Fibroblast of the aortic adventitia (primary cell): ENCODE data around the gene SAMD14. TPM values are rescaled to one million over a fixed set of nuclear protein-coding genes. Genes with fewer than 3 reads are reported as not detected.
A peak's percentile ranks its signal among the peaks of the same experiment; 100 is the strongest.

Experiments used
- DNase-seq: peaks from one replicate; pipeline ENCODE4 v3.0.0-alpha.2; 2010; ENCODE audit warnings: low read depth
- H3K4me3 ChIP-seq: 2 replicates; pipeline ENCODE4 v1.5.1; 2011; ENCODE audit warnings: low read depth, mild to moderate bottlenecking, control low read depth, low read length, moderate library complexity
- total RNA-seq: library from RNA; depleted of rRNA; stranded (reverse); fragments of >200 nt; gene quantifications from 2 replicates; pipeline ENCODE4 v1.2.3, GENCODE V29; 2012; ENCODE audit warnings: low replicate concordance
- TF ChIP-seq, protein P1 (sequence below): IDR thresholded peaks from 2 replicates; pipeline ENCODE4 v1.5.1; 2011; ENCODE audit warnings: mild to moderate bottlenecking, low read length, control low read depth, inconsistent platforms; ENCODE audit not compliant: insufficient read depth

The SAMD14 gene
- total RNA-seq, 1 donor: 1.6 TPM

DNA sequence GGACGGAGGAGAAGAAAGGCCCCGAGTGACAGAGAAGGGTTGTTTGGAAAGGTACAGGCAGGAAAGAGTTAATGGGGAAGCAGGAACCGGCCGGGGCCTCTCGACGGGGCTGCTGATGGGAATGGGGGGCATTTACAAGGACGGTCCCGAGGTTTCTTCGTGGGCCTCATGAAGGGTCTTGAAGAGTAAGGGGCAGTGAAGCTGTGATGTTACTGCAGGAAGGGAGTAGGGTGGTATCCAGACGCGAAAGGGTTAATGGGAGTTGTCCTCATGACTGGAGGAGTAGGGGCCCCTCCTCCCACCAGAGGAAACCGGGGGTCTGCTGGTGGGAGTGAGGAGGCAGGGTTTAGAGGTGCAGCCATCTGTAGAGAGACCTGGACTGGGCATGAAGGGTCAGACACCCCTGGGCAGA lies 34.3 kb downstream of the SAMD14 start:
- peak; percentile 22 for DNase-seq
- peak overlapping the region; percentile 78 for H3K4me3 ChIP-seq
- TF ChIP-seq, protein P1, sequence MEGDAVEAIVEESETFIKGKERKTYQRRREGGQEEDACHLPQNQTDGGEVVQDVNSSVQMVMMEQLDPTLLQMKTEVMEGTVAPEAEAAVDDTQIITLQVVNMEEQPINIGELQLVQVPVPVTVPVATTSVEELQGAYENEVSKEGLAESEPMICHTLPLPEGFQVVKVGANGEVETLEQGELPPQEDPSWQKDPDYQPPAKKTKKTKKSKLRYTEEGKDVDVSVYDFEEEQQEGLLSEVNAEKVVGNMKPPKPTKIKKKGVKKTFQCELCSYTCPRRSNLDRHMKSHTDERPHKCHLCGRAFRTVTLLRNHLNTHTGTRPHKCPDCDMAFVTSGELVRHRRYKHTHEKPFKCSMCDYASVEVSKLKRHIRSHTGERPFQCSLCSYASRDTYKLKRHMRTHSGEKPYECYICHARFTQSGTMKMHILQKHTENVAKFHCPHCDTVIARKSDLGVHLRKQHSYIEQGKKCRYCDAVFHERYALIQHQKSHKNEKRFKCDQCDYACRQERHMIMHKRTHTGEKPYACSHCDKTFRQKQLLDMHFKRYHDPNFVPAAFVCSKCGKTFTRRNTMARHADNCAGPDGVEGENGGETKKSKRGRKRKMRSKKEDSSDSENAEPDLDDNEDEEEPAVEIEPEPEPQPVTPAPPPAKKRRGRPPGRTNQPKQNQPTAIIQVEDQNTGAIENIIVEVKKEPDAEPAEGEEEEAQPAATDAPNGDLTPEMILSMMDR: no peak

DNA sequence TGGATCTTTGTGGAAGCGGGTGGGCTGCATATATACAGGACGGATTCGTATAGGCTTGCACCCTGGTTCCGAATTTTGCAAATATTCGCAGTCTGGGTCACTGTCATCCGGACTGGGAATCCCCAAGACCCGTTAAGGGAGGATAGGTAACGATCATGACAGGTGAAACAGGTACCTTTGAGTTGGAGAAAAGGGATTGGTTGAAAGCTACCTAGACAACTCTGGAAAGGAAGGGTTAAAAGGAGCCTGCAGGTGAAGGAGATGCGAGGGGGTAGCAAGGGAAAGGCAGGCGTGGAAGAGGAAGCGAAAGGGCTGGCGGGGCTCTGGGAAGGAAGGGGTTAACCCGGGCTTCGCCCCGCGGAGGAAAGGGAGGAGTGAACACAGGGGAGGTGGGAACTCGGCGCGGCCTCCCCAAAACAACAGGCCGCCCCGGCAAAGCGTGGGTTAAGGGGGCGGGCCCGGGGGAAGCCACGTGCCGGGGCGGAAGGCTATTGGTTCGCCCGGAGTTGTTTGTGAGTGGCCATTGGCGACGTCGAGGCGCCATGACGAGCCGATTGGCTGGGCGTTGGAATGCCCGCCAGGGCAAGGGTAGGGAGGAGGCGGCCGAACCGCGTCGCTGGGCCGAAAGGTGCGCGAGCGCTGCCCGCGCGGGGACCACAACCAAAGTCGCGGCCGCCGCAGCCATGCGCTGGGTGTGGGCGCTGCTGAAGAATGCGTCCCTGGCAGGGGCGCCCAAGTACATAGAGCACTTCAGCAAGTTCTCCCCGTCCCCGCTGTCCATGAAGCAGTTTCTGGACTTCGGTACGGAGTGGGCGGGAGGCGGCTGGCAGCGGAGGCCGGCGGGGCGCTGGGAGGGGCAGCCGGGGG lies 35.0 kb downstream of the SAMD14 start, which contains the start of gene PDK2:
Gene PDK2 (plus strand): TSS at position 599 of the 867 bp plus-strand sequence. CDS start 85 bp downstream, at position 684.
- TF ChIP-seq, protein P1: no peak
- DNase-seq: peak; percentile 94
- peak within 1 kb of the TSS; percentile 78 for H3K4me3 ChIP-seq

DNA sequence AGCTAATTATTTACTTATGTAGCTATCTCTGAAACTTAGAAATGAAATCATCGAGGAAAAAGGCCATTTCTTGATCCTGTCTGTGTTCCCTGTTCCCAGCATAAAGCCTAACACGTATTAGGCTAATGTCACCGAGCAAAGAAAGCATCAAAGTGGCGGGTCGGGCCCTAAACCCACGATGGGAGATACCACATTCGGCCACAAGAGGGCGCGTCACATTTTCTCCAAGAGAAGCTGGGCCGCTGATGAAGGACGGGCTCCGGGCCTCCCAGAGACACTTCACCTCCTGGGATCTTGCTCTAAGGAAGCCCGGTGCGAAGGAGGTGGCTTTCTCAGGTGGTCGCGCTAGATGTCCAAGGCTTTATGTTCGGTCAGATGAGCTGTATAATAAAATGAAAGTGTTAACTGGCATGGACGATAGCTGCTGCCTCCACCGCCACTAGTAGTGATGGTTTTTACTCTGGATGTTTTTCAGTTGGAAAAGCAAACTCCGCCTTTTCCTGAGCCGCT lies 35.7 kb downstream of the SAMD14 start:
- DNase-seq: peak; percentile 90
- TF ChIP-seq, protein P1: peak; percentile 70
- H3K4me3 ChIP-seq: peak overlapping the region; percentile 65

DNA sequence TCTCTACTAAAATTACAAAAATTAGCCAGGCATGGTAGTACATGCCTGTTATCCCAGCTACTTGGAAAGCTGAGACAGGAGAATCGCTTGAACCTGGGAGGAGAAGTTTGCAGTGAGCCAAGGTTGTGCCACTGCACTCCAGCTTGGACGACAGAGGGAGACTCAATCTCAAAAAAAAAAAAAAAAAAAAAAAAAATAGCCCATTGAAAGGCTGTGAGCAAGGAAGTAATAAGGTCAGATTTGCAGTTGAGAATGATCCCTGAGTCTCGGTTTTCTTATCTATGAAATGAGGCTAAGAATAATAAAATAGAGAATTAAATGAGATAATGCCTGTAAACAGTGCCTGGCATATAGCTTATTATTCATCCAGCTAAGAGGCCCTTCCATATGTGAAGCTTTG lies 36.2 kb downstream of the SAMD14 start:
- no peak for DNase-seq
- TF ChIP-seq, protein P1: no peak
- no peak overlapping the region for H3K4me3 ChIP-seq

DNA sequence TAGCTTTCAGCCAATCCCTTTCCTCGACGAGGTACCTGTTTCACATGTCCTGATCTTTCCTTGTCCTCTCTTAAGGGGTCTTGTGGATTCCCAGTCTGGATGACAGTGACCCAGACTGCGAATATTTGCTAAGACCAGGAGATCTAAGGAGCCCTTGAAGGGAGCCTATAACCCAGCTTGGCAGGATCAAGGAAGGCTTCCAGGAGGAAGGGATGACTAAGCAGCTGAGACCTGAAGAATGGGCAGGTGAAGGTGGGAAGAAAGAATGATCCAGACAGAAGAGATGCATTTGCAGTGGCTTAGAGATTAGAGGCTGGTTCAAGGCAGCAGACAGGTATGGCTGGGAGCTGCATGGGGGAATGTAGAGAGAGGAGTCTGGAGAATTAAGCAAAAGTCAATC lies 36.7 kb downstream of the SAMD14 start:
- TF ChIP-seq, protein P1: no peak
- no peak for DNase-seq
- H3K4me3 ChIP-seq: no peak overlapping the region

DNA sequence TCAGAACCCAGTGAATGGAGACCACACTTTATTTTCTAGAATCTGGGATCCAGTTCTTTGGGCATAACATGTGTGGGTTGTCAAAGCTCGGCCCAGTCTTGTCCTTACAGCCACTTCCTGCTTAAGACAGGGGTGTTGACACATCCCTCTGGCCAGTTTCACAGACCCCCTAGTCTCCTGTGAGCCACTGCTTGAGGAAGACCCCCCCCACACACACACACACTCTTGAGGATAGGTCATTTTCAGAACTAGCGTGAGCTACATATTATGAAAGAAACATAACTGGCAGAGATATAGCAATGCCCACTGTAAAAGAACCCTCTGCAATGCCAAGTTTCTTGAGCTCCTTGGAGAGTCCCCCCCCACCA lies 38.1 kb downstream of the SAMD14 start:
- no peak for DNase-seq
- no peak overlapping the region for H3K4me3 ChIP-seq

More for the DNA sequence above, 38.1 kb downstream of the SAMD14 start:
- TF ChIP-seq, protein P1: no peak
